ENCODE data around the gene DIP2B.

DNA sequence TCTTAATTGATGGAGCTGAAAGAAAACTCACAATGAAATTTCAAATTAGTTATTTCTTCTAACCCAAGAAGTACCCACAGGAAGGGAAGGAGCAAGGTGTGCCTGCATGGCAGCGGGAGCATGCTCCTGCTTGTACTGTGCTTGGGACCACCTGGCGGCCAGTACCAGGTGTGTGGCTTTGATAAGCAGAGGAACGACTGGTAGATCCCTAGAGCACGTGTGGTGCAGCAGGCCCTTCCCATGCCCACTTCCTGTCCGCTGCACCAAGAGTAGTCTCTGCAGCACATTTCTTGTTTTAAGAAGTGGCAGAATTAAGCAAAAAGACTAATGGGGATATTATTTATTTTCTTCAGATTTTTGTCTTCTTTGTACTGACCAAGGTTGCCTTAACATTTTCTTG lies 136.8 kb downstream of the DIP2B start:
- TF ChIP-seq, protein P1, sequence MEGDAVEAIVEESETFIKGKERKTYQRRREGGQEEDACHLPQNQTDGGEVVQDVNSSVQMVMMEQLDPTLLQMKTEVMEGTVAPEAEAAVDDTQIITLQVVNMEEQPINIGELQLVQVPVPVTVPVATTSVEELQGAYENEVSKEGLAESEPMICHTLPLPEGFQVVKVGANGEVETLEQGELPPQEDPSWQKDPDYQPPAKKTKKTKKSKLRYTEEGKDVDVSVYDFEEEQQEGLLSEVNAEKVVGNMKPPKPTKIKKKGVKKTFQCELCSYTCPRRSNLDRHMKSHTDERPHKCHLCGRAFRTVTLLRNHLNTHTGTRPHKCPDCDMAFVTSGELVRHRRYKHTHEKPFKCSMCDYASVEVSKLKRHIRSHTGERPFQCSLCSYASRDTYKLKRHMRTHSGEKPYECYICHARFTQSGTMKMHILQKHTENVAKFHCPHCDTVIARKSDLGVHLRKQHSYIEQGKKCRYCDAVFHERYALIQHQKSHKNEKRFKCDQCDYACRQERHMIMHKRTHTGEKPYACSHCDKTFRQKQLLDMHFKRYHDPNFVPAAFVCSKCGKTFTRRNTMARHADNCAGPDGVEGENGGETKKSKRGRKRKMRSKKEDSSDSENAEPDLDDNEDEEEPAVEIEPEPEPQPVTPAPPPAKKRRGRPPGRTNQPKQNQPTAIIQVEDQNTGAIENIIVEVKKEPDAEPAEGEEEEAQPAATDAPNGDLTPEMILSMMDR (IDR thresholded peaks at IDR 0.05), result no peak
- TF ChIP-seq TEAD4 (CRISPR knock-in tag; IDR thresholded peaks at IDR 0.05), result no peak
- TF ChIP-seq, protein P2, sequence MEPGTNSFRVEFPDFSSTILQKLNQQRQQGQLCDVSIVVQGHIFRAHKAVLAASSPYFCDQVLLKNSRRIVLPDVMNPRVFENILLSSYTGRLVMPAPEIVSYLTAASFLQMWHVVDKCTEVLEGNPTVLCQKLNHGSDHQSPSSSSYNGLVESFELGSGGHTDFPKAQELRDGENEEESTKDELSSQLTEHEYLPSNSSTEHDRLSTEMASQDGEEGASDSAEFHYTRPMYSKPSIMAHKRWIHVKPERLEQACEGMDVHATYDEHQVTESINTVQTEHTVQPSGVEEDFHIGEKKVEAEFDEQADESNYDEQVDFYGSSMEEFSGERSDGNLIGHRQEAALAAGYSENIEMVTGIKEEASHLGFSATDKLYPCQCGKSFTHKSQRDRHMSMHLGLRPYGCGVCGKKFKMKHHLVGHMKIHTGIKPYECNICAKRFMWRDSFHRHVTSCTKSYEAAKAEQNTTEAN (CRISPR knock-in tag; IDR thresholded peaks at IDR 0.05), result no peak
- no peak for TF ChIP-seq ZNF671 (CRISPR knock-in tag; IDR thresholded peaks at IDR 0.05)
- TF ChIP-seq TCF7 (CRISPR knock-in tag; IDR thresholded peaks at IDR 0.05; ENCODE audit: low read depth), result no peak
- TF ChIP-seq FOXK1 (CRISPR knock-in tag; IDR thresholded peaks at IDR 0.05), result no peak
- no peak for TF ChIP-seq E2F5 (CRISPR knock-in tag; IDR thresholded peaks at IDR 0.05)
- no peak for TF ChIP-seq E2F4 (CRISPR knock-in tag; IDR thresholded peaks at IDR 0.05; ENCODE audit: borderline replicate concordance, low read depth)
- TF ChIP-seq FOXJ3 (CRISPR knock-in tag; IDR thresholded peaks at IDR 0.05; ENCODE audit: borderline replicate concordance), result no peak
- no peak for TF ChIP-seq ATF1 (CRISPR knock-in tag; IDR thresholded peaks at IDR 0.05)
